Activated CD8-positive, alpha-beta T cell treated with anti-CD3 and anti-CD28 coated beads for 36 hours (primary cell): Measurements from ENCODE around the gene MTUS2. TPM values are rescaled to one million over a fixed set of nuclear protein-coding genes. Genes with fewer than 3 reads are reported as not detected.

Experiments used
- ATAC-seq: fragments of 200-7000 bp; cut with Tn5 transposase; one replicate; pipeline ENCODE4 v1.10.0; 2021; ENCODE audit warnings: mild to moderate bottlenecking, moderate library complexity
- CTCF ChIA-PET: fragments of 350-600 bp; sonication (Branson Sonifier 250); formaldehyde crosslinking; loops from one replicate; lab custom pipeline; 2021; ENCODE audit warnings: antibody characterized with exemption; lab: Charles Lee
- POLR2A ChIA-PET: fragments of 350-600 bp; sonication (Branson Sonifier 250); formaldehyde crosslinking; loops from one replicate; lab custom pipeline; 2021; ENCODE audit warnings: antibody characterized with exemption; lab: Charles Lee
- DNase-seq: peaks from one replicate; pipeline ENCODE4 v3.0.0-alpha.2; 2020
- H3K27ac Mint-ChIP-seq: one replicate; pipeline ENCODE4 v1.8.0; 2021; ENCODE audit warnings: mild to moderate bottlenecking, mixed read lengths
- H3K27me3 Mint-ChIP-seq: one replicate; pipeline ENCODE4 v1.8.0; 2021; ENCODE audit warnings: mixed read lengths
- H3K36me3 Mint-ChIP-seq: one replicate; pipeline ENCODE4 v1.8.0; 2021; ENCODE audit warnings: low read depth, mixed read lengths
- H3K4me1 Mint-ChIP-seq: one replicate; pipeline ENCODE4 v1.8.0; 2021; ENCODE audit warnings: low read depth, mixed read lengths
- H3K4me3 Mint-ChIP-seq: one replicate; pipeline ENCODE4 v1.8.0; 2021; ENCODE audit warnings: mild to moderate bottlenecking, moderate library complexity, mixed read lengths
- H3K9me3 Mint-ChIP-seq: one replicate; pipeline ENCODE4 v1.8.0; 2021; ENCODE audit warnings: mixed read lengths
- intact Hi-C: fragments of 100-400 bp; cut with micrococcal nuclease; formaldehyde crosslinking; loops from one replicate; pipeline ENCODE4 v1.10.0; 2022
- total RNA-seq, 2 experiments: library from RNA; stranded (reverse); gene quantifications; one replicate each; pipeline ENCODE4 v1.2.3, GENCODE V29; 2021
- TF ChIP-seq, protein P1 (sequence below): fragments of 200-600 bp; IDR thresholded peaks from one replicate; pipeline ENCODE4 v1.8.0; 2022; ENCODE audit warnings: antibody characterized with exemption, mild to moderate bottlenecking

Gene MTUS2
- total RNA-seq, 2 experiments from 2014 or later: not detected

DNA sequence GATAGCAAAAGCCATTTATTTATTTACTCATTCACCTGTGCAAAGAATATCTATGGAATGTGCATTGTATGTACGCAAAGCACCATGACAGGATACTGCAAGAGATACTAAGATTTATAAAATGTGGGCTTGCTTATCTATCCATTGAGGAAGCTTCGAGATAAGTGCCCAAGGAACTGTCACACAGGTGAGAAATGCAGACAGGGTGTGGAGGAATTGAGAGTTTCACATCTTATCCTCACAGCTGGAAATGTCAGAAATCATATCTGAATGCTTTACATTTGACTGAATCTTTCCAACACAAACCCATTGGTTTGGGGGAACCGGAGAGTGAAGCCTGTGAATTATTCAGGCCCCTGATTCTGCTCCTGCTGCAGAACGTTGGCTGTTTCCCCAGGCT lies 662.4 kb downstream of the MTUS2 start:
- no peak overlapping the region for H3K27ac Mint-ChIP-seq
- no peaks in the 10 kb centered on the region for H3K9me3 Mint-ChIP-seq
- POLR2A ChIA-PET: no interaction called here

DNA sequence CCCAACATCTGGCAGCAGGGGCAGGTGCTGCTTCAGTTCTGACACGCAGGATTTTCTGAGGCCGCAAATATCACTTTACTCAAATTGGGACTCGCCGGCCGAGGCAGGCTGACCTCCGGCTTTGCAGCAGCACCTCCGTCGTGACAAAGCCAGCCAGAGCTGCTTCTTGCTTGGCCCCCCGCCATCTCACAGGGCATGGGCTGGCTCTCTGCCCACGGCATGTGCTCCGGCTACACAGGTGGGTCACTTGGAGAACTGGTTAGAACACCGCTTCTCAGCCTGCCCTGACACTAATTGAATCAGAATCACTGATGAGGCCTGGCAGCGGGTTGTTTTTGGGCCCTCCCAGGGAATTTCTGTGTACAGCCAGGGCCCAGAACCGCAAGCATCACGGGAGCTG lies 663.1 kb downstream of the MTUS2 start:
- ChIA-PET CTCF (interaction anchor here (1.0 to 2.5 kb wide), 3 partner anchors 11 to 25 kb away, joined by 3 to 10 read pairs (median 3); no protein-coding TSS in a partner anchor), POLR2A (no interaction called here)
- H3K27ac Mint-ChIP-seq: no peak overlapping the region
- DNase-seq (no peak), ATAC-seq (no peak)
- H3K4me1 Mint-ChIP-seq: no peaks in the 10 kb centered on the region
- H3K27me3 Mint-ChIP-seq: peaks cover 7% of the 10 kb centered on the region
- intact Hi-C loops: no loop called here
- no peaks in the 10 kb centered on the region for H3K9me3 Mint-ChIP-seq
- no peak overlapping the region for H3K4me3 Mint-ChIP-seq
- TF ChIP-seq, protein P1, sequence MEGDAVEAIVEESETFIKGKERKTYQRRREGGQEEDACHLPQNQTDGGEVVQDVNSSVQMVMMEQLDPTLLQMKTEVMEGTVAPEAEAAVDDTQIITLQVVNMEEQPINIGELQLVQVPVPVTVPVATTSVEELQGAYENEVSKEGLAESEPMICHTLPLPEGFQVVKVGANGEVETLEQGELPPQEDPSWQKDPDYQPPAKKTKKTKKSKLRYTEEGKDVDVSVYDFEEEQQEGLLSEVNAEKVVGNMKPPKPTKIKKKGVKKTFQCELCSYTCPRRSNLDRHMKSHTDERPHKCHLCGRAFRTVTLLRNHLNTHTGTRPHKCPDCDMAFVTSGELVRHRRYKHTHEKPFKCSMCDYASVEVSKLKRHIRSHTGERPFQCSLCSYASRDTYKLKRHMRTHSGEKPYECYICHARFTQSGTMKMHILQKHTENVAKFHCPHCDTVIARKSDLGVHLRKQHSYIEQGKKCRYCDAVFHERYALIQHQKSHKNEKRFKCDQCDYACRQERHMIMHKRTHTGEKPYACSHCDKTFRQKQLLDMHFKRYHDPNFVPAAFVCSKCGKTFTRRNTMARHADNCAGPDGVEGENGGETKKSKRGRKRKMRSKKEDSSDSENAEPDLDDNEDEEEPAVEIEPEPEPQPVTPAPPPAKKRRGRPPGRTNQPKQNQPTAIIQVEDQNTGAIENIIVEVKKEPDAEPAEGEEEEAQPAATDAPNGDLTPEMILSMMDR: no peak
- no peaks in the 10 kb centered on the region for H3K36me3 Mint-ChIP-seq

More for the DNA sequence above, 662.4 kb downstream of the MTUS2 start:
- intact Hi-C loops: no loop called here
- ATAC-seq (no peak), DNase-seq (no peak)
- CTCF ChIA-PET: no interaction called here
- Mint-ChIP-seq H3K4me3 (no peak overlapping the region), H3K36me3 (no peaks in the 10 kb centered on the region), H3K27me3 (peaks cover 3% of the 10 kb centered on the region), H3K4me1 (no peaks in the 10 kb centered on the region)
- TF ChIP-seq, protein P1: no peak

DNA sequence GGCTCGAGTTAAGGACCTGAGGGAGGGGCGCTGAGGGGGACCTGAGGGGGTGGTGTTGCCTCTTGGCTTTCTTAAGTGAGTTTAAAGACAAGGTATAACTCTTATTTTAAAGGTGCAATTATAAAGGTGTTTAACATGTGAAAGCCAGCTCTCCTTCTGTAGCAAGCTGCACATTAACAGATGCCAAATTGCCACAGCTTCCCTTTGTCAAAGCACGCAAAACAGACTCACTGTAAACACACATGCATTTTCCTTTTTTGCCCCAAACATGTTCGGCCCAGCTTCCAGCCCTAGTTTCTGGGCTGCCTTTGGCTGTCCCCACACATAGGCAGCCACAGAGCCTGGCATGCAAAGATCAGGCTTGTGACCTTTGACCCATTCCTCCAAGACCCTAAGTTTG lies 663.5 kb downstream of the MTUS2 start:
- TF ChIP-seq, protein P1: no peak
- CTCF ChIA-PET: interaction anchor here (1.0 to 2.5 kb wide), 3 partner anchors 11 to 24 kb away, joined by 3 to 10 read pairs (median 3); no protein-coding TSS in a partner anchor

DNA sequence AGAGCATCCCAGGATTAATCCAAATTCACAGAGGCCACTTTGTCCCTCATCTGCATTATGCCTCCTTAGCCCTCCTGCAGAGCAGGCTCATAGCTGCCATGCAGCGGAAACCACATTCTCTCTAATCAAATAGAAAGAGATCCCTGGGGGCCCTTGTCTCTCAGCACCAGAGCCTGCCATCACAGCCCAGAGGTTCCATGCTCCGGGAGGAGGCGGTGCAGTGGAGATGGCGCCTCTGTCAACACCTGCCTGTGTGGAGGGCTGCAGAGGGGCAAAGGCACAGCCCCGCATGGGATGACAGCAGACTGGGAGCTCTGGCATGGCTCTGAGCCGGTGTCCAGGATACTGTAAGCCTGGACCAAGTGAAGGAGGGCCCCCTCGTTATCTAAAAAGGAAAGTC lies 664.1 kb downstream of the MTUS2 start:
- ATAC-seq: no peak
- no peaks in the 10 kb centered on the region for H3K4me1 Mint-ChIP-seq
- H3K9me3 Mint-ChIP-seq: no peaks in the 10 kb centered on the region
- H3K27ac Mint-ChIP-seq: no peak overlapping the region
- no peak for DNase-seq
- peaks cover 9% of the 10 kb centered on the region for H3K27me3 Mint-ChIP-seq
- intact Hi-C loops: no loop called here
- H3K36me3 Mint-ChIP-seq: no peaks in the 10 kb centered on the region
- ChIA-PET POLR2A (no interaction called here), CTCF (interaction anchor here (1.0 to 2.5 kb wide), 3 partner anchors 12 to 24 kb away, joined by 3 to 10 read pairs (median 3); no protein-coding TSS in a partner anchor)
- TF ChIP-seq, protein P1: no peak
- H3K4me3 Mint-ChIP-seq: no peak overlapping the region

More for the DNA sequence above, 663.5 kb downstream of the MTUS2 start:
- H3K4me1 Mint-ChIP-seq: no peaks in the 10 kb centered on the region
- POLR2A ChIA-PET: no interaction called here
- intact Hi-C loops: no loop called here
- H3K36me3 Mint-ChIP-seq: no peaks in the 10 kb centered on the region
- ATAC-seq (no peak), DNase-seq (no peak)
- no peak overlapping the region for H3K4me3 Mint-ChIP-seq
- H3K27me3 Mint-ChIP-seq: peaks cover 9% of the 10 kb centered on the region
- no peak overlapping the region for H3K27ac Mint-ChIP-seq
- H3K9me3 Mint-ChIP-seq: no peaks in the 10 kb centered on the region

DNA sequence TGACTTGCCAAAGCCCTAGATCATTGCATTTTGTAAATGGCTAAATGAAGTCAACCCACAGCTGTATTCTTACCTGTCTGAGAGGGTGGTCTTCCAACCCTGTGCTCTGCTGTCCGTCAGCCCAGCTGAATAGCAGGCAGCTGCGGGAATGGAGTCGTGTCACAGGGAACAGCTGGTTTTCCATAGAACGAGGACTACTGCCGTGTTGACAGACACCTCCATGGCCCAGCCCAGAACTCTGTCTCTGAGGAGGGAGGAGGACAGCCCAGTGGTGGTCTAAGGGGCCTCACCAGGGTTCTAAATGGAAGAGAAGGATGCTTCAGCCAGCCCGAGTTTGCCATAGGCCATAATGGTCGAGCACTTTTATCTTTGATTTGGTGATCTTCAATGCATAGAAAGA lies 664.7 kb downstream of the MTUS2 start:
- TF ChIP-seq, protein P1: no peak
- Mint-ChIP-seq H3K27me3 (peaks cover 9% of the 10 kb centered on the region), H3K27ac (no peak overlapping the region), H3K4me3 (no peak overlapping the region), H3K4me1 (no peaks in the 10 kb centered on the region), H3K9me3 (no peaks in the 10 kb centered on the region), H3K36me3 (no peaks in the 10 kb centered on the region)
- intact Hi-C loops: no loop called here
- ChIA-PET POLR2A (no interaction called here), CTCF (interaction anchor here (2.5 kb wide), 1 partner anchor 12 kb away, joined by 10 read pairs; no protein-coding TSS in a partner anchor)
- ATAC-seq (no peak), DNase-seq (no peak)
